Esophagus muscularis mucosa (tissue), 4 donors: Measurements from ENCODE around the gene LMX1B. TPM values are rescaled to one million over a fixed set of nuclear protein-coding genes. Genes with fewer than 3 reads are reported as not detected.

Experiments used
- DNase-seq: peaks from one replicate; pipeline ENCODE4 v3.0.0-alpha.2; 2017; ENCODE audit errors: extremely low spot score
- H3K27ac ChIP-seq, 4 donors: fragments of 200-600 bp; sonication (generic); replicated peaks in 1 of 4; 1 replicate in 3 of 4; 2 replicates in 1 of 4; pipeline ENCODE4 v1.5.1; 2016 to 2019; ENCODE audit warnings: mild to moderate bottlenecking in 1 of 4
- H3K27me3 ChIP-seq, 4 donors: fragments of 200-600 bp; sonication (generic); one replicate each; pipeline versions ENCODE4 v1.5.1 to v1.6.0; 2016 to 2019
- H3K36me3 ChIP-seq, 4 donors: fragments of 200-600 bp; sonication (generic); one replicate each; pipeline ENCODE4 v1.5.1; 2016 to 2019
- H3K4me1 ChIP-seq, 4 donors: fragments of 200-600 bp; sonication (generic); one replicate each; pipeline ENCODE4 v1.5.1; 2016 to 2019
- H3K4me3 ChIP-seq, 4 donors: fragments of 200-600 bp; sonication (generic); 1 replicate in 2 of 4; 2 replicates in 2 of 4; pipeline ENCODE4 v1.5.1; 2016 to 2019; ENCODE audit warnings: mild to moderate bottlenecking in 4 of 4, moderate library complexity in 1 of 4
- H3K9me3 ChIP-seq, 4 donors: fragments of 200-600 bp; sonication (generic); 1 replicate in 3 of 4; 2 replicates in 1 of 4; pipeline ENCODE4 v1.5.1; 2016 to 2019
- EP300 ChIP-seq: sonication (generic); formaldehyde crosslinking; IDR thresholded peaks from one replicate; pipeline ENCODE4 v1.6.1; 2017; ENCODE audit warnings: antibody characterized with exemption
- POLR2A ChIP-seq: fragments of 450-650 bp; IDR thresholded peaks from one replicate; pipeline ENCODE4 v1.6.1; 2017; ENCODE audit warnings: antibody characterized with exemption, moderate library complexity, mild to moderate bottlenecking, low read depth
- POLR2AphosphoS5 ChIP-seq, 2 donors: sonication (generic); formaldehyde crosslinking; IDR thresholded peaks; one replicate each; pipeline ENCODE4 v1.6.1; 2017; ENCODE audit warnings: antibody characterized with exemption in 2 of 2
- WGBS: methylation state at CpG from one replicate; pipeline ENCODE4 v1.1.5; 2018; 5-methylcytosine and 5-hydroxymethylcytosine counted together
- intact Hi-C: fragments of 100-400 bp; cut with DNase I; formaldehyde crosslinking; loops from one replicate; pipeline ENCODE4 v1.15.1; 2023
- total RNA-seq, 4 donors: library from RNA; depleted of rRNA; stranded (reverse); fragments of >200 nt; gene quantifications; one replicate each; pipeline versions ENCODE4 v1.1.0 to v1.2.1, GENCODE V29; 2016
- TF ChIP-seq, protein P1 (sequence below), 3 experiments: fragments of 200-600 bp in 2 of 3; fragments of 450-650 bp in 1 of 3; sonication (generic) in 2 of 3; IDR thresholded peaks; one replicate each; pipeline ENCODE4 v1.5.1; 2017 to 2019; ENCODE audit warnings: antibody characterized with exemption in 3 of 3, mild to moderate bottlenecking in 2 of 3, moderate library complexity in 1 of 3

LMX1B gene
- total RNA-seq, 4 donors from 2014 or later: under 0.01 to 0.66 (median 0.24) TPM

DNA sequence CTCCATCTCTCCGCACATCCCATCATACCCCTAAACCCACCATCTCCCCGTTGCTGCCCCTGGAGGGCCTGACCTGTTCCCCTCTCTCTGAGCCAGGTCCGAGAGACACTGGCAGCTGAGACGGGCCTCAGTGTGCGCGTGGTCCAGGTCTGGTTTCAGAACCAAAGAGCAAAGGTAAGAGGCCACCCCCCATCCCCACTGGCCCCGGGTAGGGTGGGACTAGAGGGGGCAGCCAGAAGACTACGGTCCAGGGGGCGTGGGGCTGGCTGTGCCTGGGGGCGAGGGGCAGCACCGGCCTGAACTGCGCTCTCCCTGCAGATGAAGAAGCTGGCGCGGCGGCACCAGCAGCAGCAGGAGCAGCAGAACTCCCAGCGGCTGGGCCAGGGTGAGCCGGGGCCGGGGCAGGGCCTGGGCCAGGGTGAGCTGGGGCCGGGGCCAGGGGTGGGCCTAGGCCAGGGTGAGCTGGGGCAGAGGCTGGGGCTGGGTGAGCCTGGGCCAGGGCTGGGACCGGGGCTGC is 79.8 kb downstream of the LMX1B start:
- Histone ChIP-seq H3K9me3 (no peaks in the 10 kb centered on the region), H3K4me1 (no peaks in the 10 kb centered on the region), H3K27me3 (peaks cover 0 to 48% (median 0%) of the 10 kb centered on the region in 4 donors), H3K36me3 (no peaks in the 10 kb centered on the region), H3K27ac (no peak overlapping the region), H3K4me3 (no peak overlapping the region)
- no peak for DNase-seq
- TF ChIP-seq POLR2A (no peak), EP300 (no peak), POLR2AphosphoS5 (IDR thresholded peaks at IDR 0.05) (no peak)
- TF ChIP-seq, protein P1, sequence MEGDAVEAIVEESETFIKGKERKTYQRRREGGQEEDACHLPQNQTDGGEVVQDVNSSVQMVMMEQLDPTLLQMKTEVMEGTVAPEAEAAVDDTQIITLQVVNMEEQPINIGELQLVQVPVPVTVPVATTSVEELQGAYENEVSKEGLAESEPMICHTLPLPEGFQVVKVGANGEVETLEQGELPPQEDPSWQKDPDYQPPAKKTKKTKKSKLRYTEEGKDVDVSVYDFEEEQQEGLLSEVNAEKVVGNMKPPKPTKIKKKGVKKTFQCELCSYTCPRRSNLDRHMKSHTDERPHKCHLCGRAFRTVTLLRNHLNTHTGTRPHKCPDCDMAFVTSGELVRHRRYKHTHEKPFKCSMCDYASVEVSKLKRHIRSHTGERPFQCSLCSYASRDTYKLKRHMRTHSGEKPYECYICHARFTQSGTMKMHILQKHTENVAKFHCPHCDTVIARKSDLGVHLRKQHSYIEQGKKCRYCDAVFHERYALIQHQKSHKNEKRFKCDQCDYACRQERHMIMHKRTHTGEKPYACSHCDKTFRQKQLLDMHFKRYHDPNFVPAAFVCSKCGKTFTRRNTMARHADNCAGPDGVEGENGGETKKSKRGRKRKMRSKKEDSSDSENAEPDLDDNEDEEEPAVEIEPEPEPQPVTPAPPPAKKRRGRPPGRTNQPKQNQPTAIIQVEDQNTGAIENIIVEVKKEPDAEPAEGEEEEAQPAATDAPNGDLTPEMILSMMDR (IDR thresholded peaks at IDR 0.05): no peak
- intact Hi-C loops: no loop called here
- 88% methylated on average over 15 of the region's 20 CpGs for WGBS

DNA sequence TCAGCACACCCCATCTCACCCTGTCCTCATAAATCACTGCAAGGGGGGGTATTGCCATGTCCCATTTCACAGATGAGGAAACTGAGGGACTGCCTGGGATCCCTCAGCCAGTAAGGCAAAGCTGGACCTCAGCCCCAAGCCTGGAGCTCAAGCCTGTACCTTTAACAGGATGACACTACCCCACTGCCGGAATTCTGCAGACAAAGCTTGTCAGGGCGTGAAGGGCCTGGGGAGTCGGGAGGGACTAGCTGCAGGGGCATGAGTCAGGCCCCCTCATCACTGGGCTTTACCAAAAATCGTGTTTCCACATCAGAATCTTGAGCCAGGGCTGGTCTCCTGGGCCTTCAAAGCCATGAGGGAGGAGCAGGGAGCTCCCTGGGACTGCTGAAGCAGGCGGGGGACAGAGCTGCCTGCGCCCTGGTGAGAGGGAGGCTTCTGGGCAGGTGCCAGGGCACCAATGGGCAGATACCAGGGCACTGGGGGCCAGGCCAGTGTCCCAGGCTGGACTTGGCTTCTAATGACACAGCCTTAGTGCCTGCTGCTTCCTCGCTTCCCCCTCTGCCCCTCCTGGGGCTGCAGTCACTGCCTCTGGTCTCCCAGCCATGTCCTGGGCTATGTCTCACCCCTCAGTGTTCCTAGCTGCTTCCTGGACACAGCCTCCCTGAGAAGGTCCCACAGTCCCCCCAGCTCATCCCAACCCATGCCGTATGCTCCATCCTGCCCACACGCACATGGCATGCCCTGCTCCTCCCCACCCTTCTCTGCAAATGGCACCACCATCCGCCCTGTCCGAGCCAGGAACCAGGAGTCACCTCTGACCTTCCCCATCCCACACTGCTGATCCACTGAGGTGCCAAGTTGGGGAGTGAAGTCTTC is 80.7 kb downstream of the LMX1B start:
- TF ChIP-seq POLR2A (no peak), EP300 (no peak), POLR2AphosphoS5 (IDR thresholded peaks at IDR 0.05) (no peak)
- TF ChIP-seq, protein P1 (IDR thresholded peaks at IDR 0.05): no peak
- no peak for DNase-seq
- intact Hi-C loops: no loop called here
- no peak overlapping the region for H3K4me3 ChIP-seq
- no peaks in the 10 kb centered on the region for H3K36me3 ChIP-seq
- 63% methylated on average over 9 of the region's 11 CpGs for WGBS
- no peaks in the 10 kb centered on the region for H3K4me1 ChIP-seq
- no peak overlapping the region for H3K27ac ChIP-seq
- no peaks in the 10 kb centered on the region for H3K9me3 ChIP-seq
- peaks cover 0 to 39% (median 0%) of the 10 kb centered on the region in 4 donors for H3K27me3 ChIP-seq

DNA sequence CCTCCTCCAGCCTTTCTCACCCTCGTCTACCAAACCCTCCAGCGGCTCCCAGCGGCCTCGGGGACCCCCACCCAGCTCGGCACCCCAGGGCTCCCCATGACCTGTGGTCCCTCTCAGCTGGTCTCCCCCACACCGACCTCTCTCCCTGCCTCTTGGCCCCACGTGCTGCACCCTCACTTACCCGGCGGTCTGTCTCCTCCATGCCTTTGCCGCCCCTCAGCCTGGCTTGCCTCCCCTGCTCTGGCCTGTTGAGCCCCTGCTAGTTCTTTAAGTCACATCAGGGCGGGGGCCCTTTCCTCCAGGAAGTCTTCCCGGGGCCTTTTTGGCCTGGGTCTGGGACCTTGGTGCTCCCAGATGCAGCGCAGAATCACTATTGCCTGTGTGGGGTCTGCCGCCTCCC is 81.5 kb downstream of the LMX1B start:
- intact Hi-C loops: no loop called here
- Histone ChIP-seq H3K36me3 (no peaks in the 10 kb centered on the region), H3K4me1 (no peaks in the 10 kb centered on the region), H3K4me3 (no peak overlapping the region), H3K27me3 (peaks cover 0 to 38% (median 0%) of the 10 kb centered on the region in 4 donors), H3K27ac (no peak overlapping the region), H3K9me3 (no peaks in the 10 kb centered on the region)
- 78% methylated on average over 12 of the region's 14 CpGs for WGBS
- DNase-seq: no peak
- no peak for TF ChIP-seq EP300
- TF ChIP-seq, protein P1 (IDR thresholded peaks at IDR 0.05): no peak
- TF ChIP-seq POLR2A: no peak
- no peak for TF ChIP-seq POLR2AphosphoS5 (IDR thresholded peaks at IDR 0.05)

DNA sequence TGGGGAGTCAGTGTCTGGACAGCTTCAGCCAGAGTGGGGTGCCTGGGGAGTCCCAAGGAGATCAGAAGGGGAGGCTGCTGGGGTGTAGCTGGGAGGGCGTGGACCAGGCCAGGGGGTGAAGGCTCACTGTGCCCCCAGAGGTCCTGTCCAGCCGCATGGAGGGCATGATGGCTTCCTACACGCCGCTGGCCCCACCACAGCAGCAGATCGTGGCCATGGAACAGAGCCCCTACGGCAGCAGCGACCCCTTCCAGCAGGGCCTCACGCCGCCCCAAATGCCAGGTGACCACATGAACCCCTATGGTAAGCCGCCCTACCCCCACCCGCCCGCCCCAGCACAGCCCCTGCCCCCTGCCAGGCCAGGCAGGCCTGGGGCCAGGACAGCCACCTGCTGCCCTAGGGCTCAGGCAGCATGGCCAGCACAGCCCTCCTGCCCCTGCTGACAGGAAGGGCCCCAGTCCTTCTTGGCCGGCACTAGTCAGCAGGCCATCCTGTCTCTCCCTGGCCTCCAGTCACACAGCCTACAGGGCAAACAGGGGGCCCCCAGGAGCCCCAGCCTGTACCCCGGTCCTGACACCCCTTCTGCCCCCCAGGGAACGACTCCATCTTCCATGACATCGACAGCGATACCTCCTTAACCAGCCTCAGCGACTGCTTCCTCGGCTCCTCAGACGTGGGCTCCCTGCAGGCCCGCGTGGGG is 82.1 kb downstream of the LMX1B start:
- WGBS: 86% methylated on average over 17 of the region's 22 CpGs
- Histone ChIP-seq H3K36me3 (no peaks in the 10 kb centered on the region), H3K27me3 (peaks cover 0 to 36% (median 0%) of the 10 kb centered on the region in 4 donors), H3K4me1 (no peaks in the 10 kb centered on the region), H3K9me3 (no peaks in the 10 kb centered on the region), H3K27ac (no peak overlapping the region), H3K4me3 (no peak overlapping the region)
- DNase-seq: no peak
- intact Hi-C loops: no loop called here
- TF ChIP-seq EP300 (no peak), POLR2A (no peak)
- TF ChIP-seq, protein P1 (IDR thresholded peaks at IDR 0.05): no peak
